ENCODE measurements around the gene KCNB1.

- TF ChIP-seq, protein P1, sequence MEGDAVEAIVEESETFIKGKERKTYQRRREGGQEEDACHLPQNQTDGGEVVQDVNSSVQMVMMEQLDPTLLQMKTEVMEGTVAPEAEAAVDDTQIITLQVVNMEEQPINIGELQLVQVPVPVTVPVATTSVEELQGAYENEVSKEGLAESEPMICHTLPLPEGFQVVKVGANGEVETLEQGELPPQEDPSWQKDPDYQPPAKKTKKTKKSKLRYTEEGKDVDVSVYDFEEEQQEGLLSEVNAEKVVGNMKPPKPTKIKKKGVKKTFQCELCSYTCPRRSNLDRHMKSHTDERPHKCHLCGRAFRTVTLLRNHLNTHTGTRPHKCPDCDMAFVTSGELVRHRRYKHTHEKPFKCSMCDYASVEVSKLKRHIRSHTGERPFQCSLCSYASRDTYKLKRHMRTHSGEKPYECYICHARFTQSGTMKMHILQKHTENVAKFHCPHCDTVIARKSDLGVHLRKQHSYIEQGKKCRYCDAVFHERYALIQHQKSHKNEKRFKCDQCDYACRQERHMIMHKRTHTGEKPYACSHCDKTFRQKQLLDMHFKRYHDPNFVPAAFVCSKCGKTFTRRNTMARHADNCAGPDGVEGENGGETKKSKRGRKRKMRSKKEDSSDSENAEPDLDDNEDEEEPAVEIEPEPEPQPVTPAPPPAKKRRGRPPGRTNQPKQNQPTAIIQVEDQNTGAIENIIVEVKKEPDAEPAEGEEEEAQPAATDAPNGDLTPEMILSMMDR (IDR thresholded peaks at IDR 0.05) = no peak
- TF ChIP-seq POLR2A (IDR thresholded peaks at IDR 0.05) = no peak
These were observed 5.3 kb downstream of the KCNB1 start for GRCh38 chr20:49477200-49477599.

Measured in uterus (tissue), 2 donors.